Glutamatergic neuron (in vitro differentiated cells): ENCODE measurements around the gene CPVL. TPM values are rescaled to one million over a fixed set of nuclear protein-coding genes. Genes with fewer than 3 reads are reported as not detected.

ENCODE experiments used
- DNase-seq: peaks from one replicate; pipeline ENCODE4 v3.0.0; 2022
- H3K27ac Mint-ChIP-seq: one replicate; pipeline ENCODE4 v1.8.0; 2020; ENCODE audit warnings: mild to moderate bottlenecking, mixed read lengths, inconsistent platforms; ENCODE audit not compliant: unreplicated experiment
- H3K27me3 Mint-ChIP-seq: one replicate; pipeline ENCODE4 v1.8.0; 2020; ENCODE audit warnings: mild to moderate bottlenecking, moderate library complexity, mixed read lengths, inconsistent platforms; ENCODE audit not compliant: unreplicated experiment
- H3K36me3 Mint-ChIP-seq: one replicate; pipeline ENCODE4 v1.8.0; 2020; ENCODE audit warnings: mild to moderate bottlenecking, mixed read lengths, inconsistent platforms; ENCODE audit not compliant: unreplicated experiment
- H3K4me1 Mint-ChIP-seq: one replicate; pipeline ENCODE4 v1.8.0; 2020; ENCODE audit warnings: mild to moderate bottlenecking, low read depth, mixed read lengths, inconsistent platforms; ENCODE audit not compliant: unreplicated experiment
- H3K4me3 Mint-ChIP-seq: one replicate; pipeline ENCODE4 v1.8.0; 2020; ENCODE audit warnings: mild to moderate bottlenecking, mixed read lengths, inconsistent platforms; ENCODE audit not compliant: unreplicated experiment
- H3K9me3 Mint-ChIP-seq: one replicate; pipeline ENCODE4 v1.8.0; 2020; ENCODE audit warnings: mild to moderate bottlenecking, moderate library complexity, mixed read lengths, inconsistent platforms; ENCODE audit not compliant: unreplicated experiment
- total RNA-seq: library from RNA; stranded (reverse); fragmentation: NEBNext Ultra II Directional; extraction: Animal tissue kit (Norgen Biotek cat#: 25700); gene quantifications from one replicate; pipeline ENCODE4 v1.2.1, GENCODE V29; 2021; ENCODE audit not compliant: unreplicated experiment
- TF ChIP-seq, protein P1 (sequence below): fragments of 200-600 bp; sonication (generic); IDR thresholded peaks from one replicate; pipeline ENCODE4 v1.5.0; 2021; ENCODE audit not compliant: partially characterized antibody, unreplicated experiment

CPVL gene
- total RNA-seq, 1 donor from 2014 or later, result 20.3 TPM

DNA sequence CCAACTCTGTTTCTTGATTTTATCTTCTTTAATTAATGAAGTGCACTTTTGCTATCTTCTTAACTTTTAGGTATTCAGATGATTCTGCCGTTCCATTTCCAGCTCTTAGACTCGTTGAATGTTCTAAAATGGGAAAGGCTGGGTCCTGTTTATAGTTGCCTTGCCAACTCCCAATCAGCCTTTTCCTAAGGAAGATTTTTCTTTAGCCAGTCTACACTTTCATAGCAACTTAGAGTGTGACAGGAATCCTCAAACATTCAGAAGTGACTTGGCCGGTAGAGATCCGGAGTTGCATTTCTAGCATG, 165.2 kb downstream of the CPVL start:
- no peak for DNase-seq
- H3K9me3 Mint-ChIP-seq, result no peaks in the 10 kb centered on the region
- H3K36me3 Mint-ChIP-seq, result no peaks in the 10 kb centered on the region
- TF ChIP-seq, protein P1, sequence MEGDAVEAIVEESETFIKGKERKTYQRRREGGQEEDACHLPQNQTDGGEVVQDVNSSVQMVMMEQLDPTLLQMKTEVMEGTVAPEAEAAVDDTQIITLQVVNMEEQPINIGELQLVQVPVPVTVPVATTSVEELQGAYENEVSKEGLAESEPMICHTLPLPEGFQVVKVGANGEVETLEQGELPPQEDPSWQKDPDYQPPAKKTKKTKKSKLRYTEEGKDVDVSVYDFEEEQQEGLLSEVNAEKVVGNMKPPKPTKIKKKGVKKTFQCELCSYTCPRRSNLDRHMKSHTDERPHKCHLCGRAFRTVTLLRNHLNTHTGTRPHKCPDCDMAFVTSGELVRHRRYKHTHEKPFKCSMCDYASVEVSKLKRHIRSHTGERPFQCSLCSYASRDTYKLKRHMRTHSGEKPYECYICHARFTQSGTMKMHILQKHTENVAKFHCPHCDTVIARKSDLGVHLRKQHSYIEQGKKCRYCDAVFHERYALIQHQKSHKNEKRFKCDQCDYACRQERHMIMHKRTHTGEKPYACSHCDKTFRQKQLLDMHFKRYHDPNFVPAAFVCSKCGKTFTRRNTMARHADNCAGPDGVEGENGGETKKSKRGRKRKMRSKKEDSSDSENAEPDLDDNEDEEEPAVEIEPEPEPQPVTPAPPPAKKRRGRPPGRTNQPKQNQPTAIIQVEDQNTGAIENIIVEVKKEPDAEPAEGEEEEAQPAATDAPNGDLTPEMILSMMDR, result no peak
- no peaks in the 10 kb centered on the region for H3K27me3 Mint-ChIP-seq
- H3K27ac Mint-ChIP-seq, result no peak overlapping the region
- peaks cover 9% of the 10 kb centered on the region for H3K4me1 Mint-ChIP-seq
- H3K4me3 Mint-ChIP-seq, result no peak overlapping the region

- Mint-ChIP-seq H3K9me3 (no peaks in the 10 kb centered on the region), H3K36me3 (no peaks in the 10 kb centered on the region), H3K27ac (no peak overlapping the region), H3K4me1 (peaks cover 9% of the 10 kb centered on the region), H3K4me3 (no peak overlapping the region), H3K27me3 (no peaks in the 10 kb centered on the region)
- TF ChIP-seq, protein P1, result no peak
- DNase-seq, result no peak
These were observed 165.7 kb downstream of the CPVL start for GRCh38 chr7:28980451-28981160.

GRCh38 chr7:28979776-28980175, 166.6 kb downstream of the CPVL start:
- Mint-ChIP-seq H3K4me3 (no peak overlapping the region), H3K9me3 (no peaks in the 10 kb centered on the region), H3K36me3 (peaks cover 6% of the 10 kb centered on the region), H3K27me3 (no peaks in the 10 kb centered on the region), H3K4me1 (peaks cover 9% of the 10 kb centered on the region), H3K27ac (no peak overlapping the region)
- TF ChIP-seq, protein P1, result no peak
- no peak for DNase-seq

DNA sequence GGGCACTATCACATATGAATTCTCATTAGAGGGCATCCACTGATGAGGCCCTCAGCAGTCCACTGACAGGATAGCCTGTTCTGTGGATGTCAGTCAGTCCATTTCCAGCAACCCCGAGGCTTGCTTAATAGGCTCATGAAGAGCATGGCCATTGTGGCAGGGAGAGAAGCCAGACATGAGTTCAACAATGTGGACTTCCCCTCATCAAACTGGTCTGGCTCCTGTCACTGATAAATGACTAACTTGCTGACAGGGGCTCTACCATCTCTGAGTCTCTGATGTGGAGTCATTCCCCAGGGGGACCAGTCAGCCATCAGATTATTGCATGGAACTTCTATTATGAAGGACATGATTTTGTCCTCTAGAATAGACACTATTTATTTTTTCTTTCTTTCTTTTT, 168.5 kb downstream of the CPVL start:
- H3K4me1 Mint-ChIP-seq, result peaks cover 9% of the 10 kb centered on the region
- no peak overlapping the region for H3K27ac Mint-ChIP-seq
- H3K4me3 Mint-ChIP-seq, result no peak overlapping the region

GRCh38 chr7:28976022-28976421, 170.3 kb downstream of the CPVL start:
- Mint-ChIP-seq H3K9me3 (peaks cover 9% of the 10 kb centered on the region), H3K4me1 (peaks cover 5% of the 10 kb centered on the region), H3K27me3 (no peaks in the 10 kb centered on the region), H3K27ac (no peak overlapping the region), H3K36me3 (peaks cover 21% of the 10 kb centered on the region), H3K4me3 (no peak overlapping the region)
- DNase-seq, result no peak
- TF ChIP-seq, protein P1, result no peak

More for the DNA sequence above, 168.5 kb downstream of the CPVL start:
- TF ChIP-seq, protein P1, result no peak
- Mint-ChIP-seq H3K9me3 (peaks cover 9% of the 10 kb centered on the region), H3K36me3 (peaks cover 16% of the 10 kb centered on the region), H3K27me3 (no peaks in the 10 kb centered on the region)
- no peak for DNase-seq
